ENCODE data around the gene NTMT2. TPM values are rescaled to one million over a fixed set of nuclear protein-coding genes. Genes with fewer than 3 reads are reported as not detected.

NTMT2 gene
- total RNA-seq, 1 experiment from 2014 or later, result not detected

DNA sequence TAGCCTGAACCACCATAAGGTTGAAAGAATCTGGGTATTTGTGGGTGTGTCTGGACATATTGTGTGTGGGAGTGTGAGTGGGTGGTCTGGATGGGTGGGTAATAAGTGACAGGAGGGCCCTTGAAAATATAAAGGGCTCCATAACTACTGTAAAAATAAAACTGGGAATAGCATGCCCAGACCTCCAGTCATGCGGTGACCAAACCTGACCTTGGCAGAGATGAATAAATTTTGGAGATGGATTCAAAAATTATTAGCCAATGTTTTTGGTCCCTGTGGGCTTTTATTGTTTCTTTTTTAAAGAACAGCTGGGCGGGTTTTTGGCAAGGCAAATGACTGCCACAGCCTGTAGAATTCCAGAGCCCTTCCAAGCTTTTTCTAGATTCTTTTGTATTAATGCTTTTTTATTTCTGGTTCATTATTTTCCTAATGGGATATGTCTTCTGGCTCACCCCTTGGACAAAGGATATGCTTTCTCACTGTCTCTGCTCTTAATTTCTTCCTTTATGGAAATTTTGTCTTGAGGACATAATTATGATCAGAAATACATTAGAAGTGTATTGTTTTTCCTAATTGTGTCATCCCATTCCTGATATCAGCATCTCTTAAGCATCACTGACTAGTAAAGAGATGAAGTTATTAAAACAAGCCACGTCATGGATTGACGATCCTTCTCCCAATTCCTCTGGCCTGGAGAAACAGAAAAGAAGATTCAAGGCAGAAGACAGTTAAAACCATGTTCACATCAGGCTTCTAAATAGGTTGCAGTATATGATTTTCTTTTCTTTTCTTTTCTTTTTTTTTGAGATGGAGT, 69.5 kb downstream of the NTMT2 start:
- H4K20me1 ChIP-seq (ENCODE audit: insufficient read depth), result no peaks in the 10 kb centered on the region
- BruUV-seq (replicated peaks), result no TSS peak
- intact Hi-C loops (cut with micrococcal nuclease; ENCODE audit: unreplicated experiment), result no loop called here
- no peak overlapping the region for H2AFZ ChIP-seq
- no peak for TF ChIP-seq EZH2 (IDR thresholded peaks at IDR 0.05; ENCODE audit: low read depth)
- TF ChIP-seq, protein P1, sequence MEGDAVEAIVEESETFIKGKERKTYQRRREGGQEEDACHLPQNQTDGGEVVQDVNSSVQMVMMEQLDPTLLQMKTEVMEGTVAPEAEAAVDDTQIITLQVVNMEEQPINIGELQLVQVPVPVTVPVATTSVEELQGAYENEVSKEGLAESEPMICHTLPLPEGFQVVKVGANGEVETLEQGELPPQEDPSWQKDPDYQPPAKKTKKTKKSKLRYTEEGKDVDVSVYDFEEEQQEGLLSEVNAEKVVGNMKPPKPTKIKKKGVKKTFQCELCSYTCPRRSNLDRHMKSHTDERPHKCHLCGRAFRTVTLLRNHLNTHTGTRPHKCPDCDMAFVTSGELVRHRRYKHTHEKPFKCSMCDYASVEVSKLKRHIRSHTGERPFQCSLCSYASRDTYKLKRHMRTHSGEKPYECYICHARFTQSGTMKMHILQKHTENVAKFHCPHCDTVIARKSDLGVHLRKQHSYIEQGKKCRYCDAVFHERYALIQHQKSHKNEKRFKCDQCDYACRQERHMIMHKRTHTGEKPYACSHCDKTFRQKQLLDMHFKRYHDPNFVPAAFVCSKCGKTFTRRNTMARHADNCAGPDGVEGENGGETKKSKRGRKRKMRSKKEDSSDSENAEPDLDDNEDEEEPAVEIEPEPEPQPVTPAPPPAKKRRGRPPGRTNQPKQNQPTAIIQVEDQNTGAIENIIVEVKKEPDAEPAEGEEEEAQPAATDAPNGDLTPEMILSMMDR (conservative IDR thresholded peaks at IDR 0.05), result no peak
- no peaks in the 10 kb centered on the region for H3K9me3 ChIP-seq (ENCODE audit: insufficient read depth, low read depth)
- no peak for DNase-seq
- POLR2A ChIA-PET (ENCODE audit: unreplicated experiment), result no interaction called here
- H3K4me3 ChIP-seq, result no peak overlapping the region
- peaks cover 23% of the 10 kb centered on the region; the same call in 1 of the 2 replicates for H3K27me3 ChIP-seq (ENCODE audit: insufficient read depth, low read depth)
- no peaks in the 10 kb centered on the region for H3F3A ChIP-seq (ENCODE audit: insufficient read depth, low read depth)
- no peaks in the 10 kb centered on the region for H3K36me3 ChIP-seq (ENCODE audit: low read depth)
- no peaks in the 10 kb centered on the region for H3K79me2 ChIP-seq (ENCODE audit: low read depth)
- no peaks in the 10 kb centered on the region for H3K4me1 ChIP-seq (replicated peaks; ENCODE audit: insufficient read depth)
- no peak overlapping the region for H3K4me2 ChIP-seq
- H3K27ac ChIP-seq, result no peak overlapping the region
- CTCF ChIA-PET, result no interaction called here
- H3K9me2 ChIP-seq (ENCODE audit: insufficient read depth), result peaks cover 5% of the 10 kb centered on the region; the same call in 1 of the 2 replicates

DNA sequence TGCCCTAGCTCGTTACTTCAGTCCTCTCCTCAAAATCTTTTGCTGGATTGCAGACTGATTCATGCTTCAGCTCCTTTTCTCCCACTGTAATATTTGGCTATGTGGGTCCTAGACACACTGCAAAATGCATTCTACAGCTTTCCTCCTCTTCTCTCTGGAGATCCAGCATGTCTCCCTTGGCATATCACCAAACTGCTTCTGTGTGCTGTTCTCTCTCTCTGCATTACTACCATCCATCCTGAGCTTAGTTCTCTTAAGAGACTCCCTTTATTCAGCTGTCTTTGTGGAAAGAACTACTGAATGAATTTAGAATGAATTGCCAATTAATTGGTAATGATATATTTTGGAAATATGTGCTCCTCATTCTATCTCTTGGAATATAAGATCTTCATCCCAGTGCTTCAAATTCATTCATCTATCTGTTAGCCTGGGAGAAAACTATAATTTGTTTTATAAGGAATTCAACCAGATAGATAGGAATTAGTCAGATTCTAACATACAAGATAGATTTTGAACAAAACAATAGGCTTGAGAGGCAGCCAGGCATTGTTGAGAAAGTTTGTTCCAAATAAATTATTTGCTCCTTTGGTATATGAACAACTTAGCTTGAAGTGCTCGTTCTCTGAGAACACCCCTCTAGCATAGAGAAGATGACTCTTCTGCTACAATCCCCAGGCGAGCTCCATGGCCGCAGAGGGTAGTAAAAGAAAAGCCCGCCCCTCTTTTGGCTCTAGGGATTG, 71.9 kb downstream of the NTMT2 start:
- CTCF ChIA-PET, result no interaction called here
- Histone ChIP-seq H3K9me3 (ENCODE audit: insufficient read depth, low read depth) (no peaks in the 10 kb centered on the region), H2AFZ (no peak overlapping the region; the same call in 1 of the 2 replicates), H3K4me1 (replicated peaks; ENCODE audit: insufficient read depth) (no peaks in the 10 kb centered on the region), H4K20me1 (ENCODE audit: insufficient read depth) (no peaks in the 10 kb centered on the region), H3K4me3 (no peak overlapping the region), H3K27ac (no peak overlapping the region), H3K79me2 (ENCODE audit: low read depth) (no peaks in the 10 kb centered on the region), H3F3A (ENCODE audit: insufficient read depth, low read depth) (no peaks in the 10 kb centered on the region), H3K4me2 (no peak overlapping the region), H3K9me2 (ENCODE audit: insufficient read depth) (no peaks in the 10 kb centered on the region), H3K36me3 (ENCODE audit: low read depth) (no peaks in the 10 kb centered on the region), H3K27me3 (ENCODE audit: insufficient read depth, low read depth) (peaks cover 23% of the 10 kb centered on the region; the same call in 1 of the 2 replicates)
- DNase-seq, result no peak
- BruUV-seq (replicated peaks), result no TSS peak
- no peak for TF ChIP-seq EZH2 (IDR thresholded peaks at IDR 0.05; ENCODE audit: low read depth)
- TF ChIP-seq, protein P1 (conservative IDR thresholded peaks at IDR 0.05), result no peak
- POLR2A ChIA-PET (ENCODE audit: unreplicated experiment), result no interaction called here
- intact Hi-C loops (cut with micrococcal nuclease; ENCODE audit: unreplicated experiment), result no loop called here

DNA sequence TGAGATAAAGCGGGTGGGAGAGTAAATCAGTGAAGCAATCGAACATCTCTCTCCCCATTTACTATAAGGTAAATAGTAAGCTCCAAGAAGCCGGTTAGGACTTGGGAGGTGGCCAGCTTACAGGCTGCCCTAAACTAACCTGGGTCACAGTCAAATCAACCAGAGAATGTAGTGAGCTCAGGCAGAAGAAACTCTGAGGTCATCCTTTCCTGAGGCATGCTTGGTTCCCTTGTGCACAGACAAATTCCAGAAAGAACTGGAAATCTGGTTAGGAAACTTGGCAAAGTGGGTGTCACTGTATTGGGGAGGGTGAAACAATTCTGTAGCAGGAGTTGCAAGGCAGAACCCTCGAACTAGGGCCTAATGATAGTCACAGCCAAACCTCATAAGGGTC, 72.5 kb downstream of the NTMT2 start:
- Histone ChIP-seq H3K79me2 (ENCODE audit: low read depth) (no peaks in the 10 kb centered on the region), H3K4me2 (no peak overlapping the region), H3K9me3 (ENCODE audit: insufficient read depth, low read depth) (no peaks in the 10 kb centered on the region), H3K27ac (no peak overlapping the region), H3K4me1 (replicated peaks; ENCODE audit: insufficient read depth) (no peaks in the 10 kb centered on the region), H2AFZ (no peak overlapping the region; the same call in 1 of the 2 replicates), H3K4me3 (no peak overlapping the region), H3K36me3 (ENCODE audit: low read depth) (no peaks in the 10 kb centered on the region), H3K9me2 (ENCODE audit: insufficient read depth) (no peaks in the 10 kb centered on the region), H3K27me3 (ENCODE audit: insufficient read depth, low read depth) (peaks cover 18% of the 10 kb centered on the region; the same call in 1 of the 2 replicates), H3F3A (ENCODE audit: insufficient read depth, low read depth) (no peaks in the 10 kb centered on the region), H4K20me1 (ENCODE audit: insufficient read depth) (no peaks in the 10 kb centered on the region)
- ChIA-PET CTCF (no interaction called here), POLR2A (ENCODE audit: unreplicated experiment) (no interaction called here)
- no TSS peak for BruUV-seq (replicated peaks)
- no peak for TF ChIP-seq EZH2 (IDR thresholded peaks at IDR 0.05; ENCODE audit: low read depth)
- TF ChIP-seq, protein P1 (conservative IDR thresholded peaks at IDR 0.05), result no peak
- intact Hi-C loops (cut with micrococcal nuclease; ENCODE audit: unreplicated experiment), result no loop called here
- no peak for DNase-seq

Small RNA genes within 50 kb of the gene (microRNA-seq; reads per million reads assigned to microRNA genes)
- not detected for gene MIR3119-1 (ENCODE audit: borderline number of aligned reads, borderline replicate concordance)
- gene MIR3119-2 (ENCODE audit: borderline number of aligned reads, borderline replicate concordance), result not detected

Other genes starting within 250 kb of the NTMT2 start
- 9.7 and 13.5 TPM in 2 replicates for gene KIFAP3, start 71.3 kb upstream of the NTMT2 start, total RNA-seq (2021)

Measured in PC-9 (cell line).